Gastrocnemius medialis (tissue), 4 donors: ENCODE results near the gene MAD2L2. TPM values are rescaled to one million over a fixed set of nuclear protein-coding genes. Genes with fewer than 3 reads are reported as not detected.
A peak's percentile ranks its signal among the peaks of the same experiment; 100 is the strongest.

Source experiments
- ATAC-seq, 2 donors: fragments of 150-250 bp; one replicate each; pipeline ENCODE4 v1.9.1; 2016
- DNase-seq, 2 donors: peaks; one replicate each; pipeline ENCODE4 v3.0.0-alpha.2; 2019
- H3K27ac ChIP-seq, 4 donors: fragments of 200-600 bp; sonication (generic); 1 replicate in 1 of 4; 2 replicates in 3 of 4; pipeline ENCODE4 v1.5.1; 2016 to 2018; ENCODE audit warnings: mild to moderate bottlenecking in 2 of 4, moderate library complexity in 1 of 4
- H3K27me3 ChIP-seq, 3 donors: fragments of 200-600 bp; sonication (generic) in 2 of 3; 1 replicate in 1 of 3; 2 replicates in 2 of 3; pipeline versions ENCODE4 v1.5.1 to v1.6.0; 2016 to 2019; ENCODE audit warnings: mild to moderate bottlenecking in 1 of 3, moderate library complexity in 1 of 3
- H3K36me3 ChIP-seq, 2 donors: fragments of 200-600 bp; sonication (generic) in 1 of 2; one replicate each; pipeline ENCODE4 v1.5.1; 2017 to 2018
- H3K4me1 ChIP-seq, 2 donors: fragments of 200-600 bp; sonication (generic) in 1 of 2; one replicate each; pipeline ENCODE4 v1.5.1; 2016 to 2017; ENCODE audit warnings: mild to moderate bottlenecking in 2 of 2
- H3K4me3 ChIP-seq, 4 donors: fragments of 200-600 bp; sonication (generic) in 3 of 4; 1 replicate in 1 of 4; 2 replicates in 3 of 4; pipeline ENCODE4 v1.5.1; 2016 to 2019; ENCODE audit warnings: mild to moderate bottlenecking in 2 of 4
- H3K9me3 ChIP-seq, 3 donors: fragments of 200-600 bp; sonication (generic) in 2 of 3; 1 replicate in 1 of 3; 2 replicates in 2 of 3; pipeline ENCODE4 v1.5.1; 2016 to 2019
- POLR2A ChIP-seq, 2 donors: fragments of 450-650 bp; IDR thresholded peaks; one replicate each; pipeline ENCODE4 v1.6.1; 2017; ENCODE audit warnings: antibody characterized with exemption in 2 of 2, mild to moderate bottlenecking in 2 of 2, moderate library complexity in 2 of 2
- in situ Hi-C, 4 donors: fragments of 200-750 bp; cut with MboI; loops; one replicate each; pipeline versions ENCODE4 v1.15.0 to v1.8.0; 2017; ENCODE audit warnings: low sequenced_read_pairs in 4 of 4
- intact Hi-C: fragments of 100-400 bp; cut with DNase I; formaldehyde crosslinking; loops from one replicate; pipeline ENCODE4 v1.15.1; 2023; ENCODE audit warnings: low total_unique reads
- total RNA-seq, 4 donors: library from RNA; depleted of rRNA; stranded (reverse); fragments of >200 nt; gene quantifications; one replicate each; pipeline versions ENCODE4 v1.1.0 to v1.2.3, GENCODE V29; 2016
- TF ChIP-seq, protein P1 (sequence below), 5 experiments: fragments of 450-650 bp in 3 of 5; fragments of 200-600 bp in 2 of 5; sonication (generic) in 2 of 5; IDR thresholded peaks in 4 of 5; conservative IDR thresholded peaks in 1 of 5; 1 replicate in 4 of 5; 2 replicates in 1 of 5; pipeline ENCODE4 v1.5.1; 2016 to 2019; ENCODE audit warnings: antibody characterized with exemption in 5 of 5, mild to moderate bottlenecking in 3 of 5, moderate library complexity in 3 of 5

Gene MAD2L2
- total RNA-seq, 4 donors from 2014 or later = 41.2 to 57.4 (median 46.9) TPM

GRCh38 chr1:11690397-11691301 is 9.7 kb upstream of the MAD2L2 start:
- Histone ChIP-seq H3K36me3 (no peaks in the 10 kb centered on the region), H3K4me1 (peaks cover 0 to 7% of the 10 kb centered on the region in 2 donors), H3K4me3 (peak overlapping the region in 3 of 4 donors; percentile 13 to 31 (median 17)), H3K9me3 (no peaks in the 10 kb centered on the region), H3K27ac (no peak overlapping the region), H3K27me3 (peaks cover 46 to 64% (median 51%) of the 10 kb centered on the region in 3 donors)
- intact Hi-C loops = no loop called here
- TF ChIP-seq POLR2A (IDR thresholded peaks at IDR 0.05) = no peak
- TF ChIP-seq, protein P1, sequence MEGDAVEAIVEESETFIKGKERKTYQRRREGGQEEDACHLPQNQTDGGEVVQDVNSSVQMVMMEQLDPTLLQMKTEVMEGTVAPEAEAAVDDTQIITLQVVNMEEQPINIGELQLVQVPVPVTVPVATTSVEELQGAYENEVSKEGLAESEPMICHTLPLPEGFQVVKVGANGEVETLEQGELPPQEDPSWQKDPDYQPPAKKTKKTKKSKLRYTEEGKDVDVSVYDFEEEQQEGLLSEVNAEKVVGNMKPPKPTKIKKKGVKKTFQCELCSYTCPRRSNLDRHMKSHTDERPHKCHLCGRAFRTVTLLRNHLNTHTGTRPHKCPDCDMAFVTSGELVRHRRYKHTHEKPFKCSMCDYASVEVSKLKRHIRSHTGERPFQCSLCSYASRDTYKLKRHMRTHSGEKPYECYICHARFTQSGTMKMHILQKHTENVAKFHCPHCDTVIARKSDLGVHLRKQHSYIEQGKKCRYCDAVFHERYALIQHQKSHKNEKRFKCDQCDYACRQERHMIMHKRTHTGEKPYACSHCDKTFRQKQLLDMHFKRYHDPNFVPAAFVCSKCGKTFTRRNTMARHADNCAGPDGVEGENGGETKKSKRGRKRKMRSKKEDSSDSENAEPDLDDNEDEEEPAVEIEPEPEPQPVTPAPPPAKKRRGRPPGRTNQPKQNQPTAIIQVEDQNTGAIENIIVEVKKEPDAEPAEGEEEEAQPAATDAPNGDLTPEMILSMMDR (IDR thresholded peaks at IDR 0.05 in 4 of 5, conservative IDR thresholded peaks at IDR 0.05 in 1 of 5) = no peak
- ATAC-seq (no peak), DNase-seq (no peak)
- in situ Hi-C loops = no loop called here

DNA sequence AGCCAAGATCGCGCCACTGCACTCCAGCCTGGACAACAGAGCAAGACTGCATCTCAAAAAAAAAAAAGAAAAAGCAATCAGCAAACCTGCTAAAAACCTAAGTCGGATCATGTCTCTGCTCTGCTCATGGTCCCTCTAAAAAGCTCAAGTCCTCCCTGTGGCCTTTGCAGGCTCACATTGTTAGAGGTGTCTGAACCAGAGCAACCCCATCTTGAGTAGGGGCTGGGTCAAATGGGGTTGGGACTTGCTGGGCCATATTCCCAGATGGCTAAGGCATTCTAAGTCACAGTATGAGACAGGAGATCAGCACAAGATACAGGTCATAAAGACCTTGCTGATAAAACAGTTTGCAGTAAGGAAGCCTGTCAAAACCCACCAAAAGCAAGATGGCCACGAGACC is 7.6 kb upstream of the MAD2L2 start:
- no peak overlapping the region for H3K4me3 ChIP-seq
- peaks cover 38 to 47% (median 39%) of the 10 kb centered on the region in 3 donors for H3K27me3 ChIP-seq
- H3K36me3 ChIP-seq = no peaks in the 10 kb centered on the region
- ATAC-seq = no peak
- intact Hi-C loops = no loop called here
- in situ Hi-C loops = no loop called here
- no peak for DNase-seq
- no peaks in the 10 kb centered on the region for H3K9me3 ChIP-seq
- H3K27ac ChIP-seq = no peak overlapping the region
- TF ChIP-seq, protein P1 (IDR thresholded peaks at IDR 0.05 in 4 of 5, conservative IDR thresholded peaks at IDR 0.05 in 1 of 5) = no peak
- no peak for TF ChIP-seq POLR2A (IDR thresholded peaks at IDR 0.05)
- peaks cover 0 to 7% of the 10 kb centered on the region in 2 donors for H3K4me1 ChIP-seq

- Histone ChIP-seq H3K36me3 (no peaks in the 10 kb centered on the region), H3K4me3 (no peak overlapping the region), H3K4me1 (peaks cover 3 to 10% of the 10 kb centered on the region in 2 donors), H3K27me3 (peaks cover 8 to 20% (median 14%) of the 10 kb centered on the region in 3 donors), H3K27ac (no peak overlapping the region), H3K9me3 (no peaks in the 10 kb centered on the region)
- ATAC-seq (no peak), DNase-seq (no peak)
- intact Hi-C loops = no loop called here
- no peak for TF ChIP-seq POLR2A (IDR thresholded peaks at IDR 0.05)
- TF ChIP-seq, protein P1 (IDR thresholded peaks at IDR 0.05 in 4 of 5, conservative IDR thresholded peaks at IDR 0.05 in 1 of 5) = no peak
- in situ Hi-C loops = no loop called here
Observed at GRCh38 chr1:11685210-11685752, 4.3 kb upstream of the MAD2L2 start.

- Histone ChIP-seq H3K4me3 (no peak overlapping the region), H3K9me3 (no peaks in the 10 kb centered on the region), H3K27me3 (peaks cover 2 to 11% (median 5%) of the 10 kb centered on the region in 3 donors), H3K36me3 (no peaks in the 10 kb centered on the region), H3K27ac (no peak overlapping the region), H3K4me1 (peaks cover 3 to 10% of the 10 kb centered on the region in 2 donors)
- DNase-seq (no peak), ATAC-seq (no peak)
- intact Hi-C loops (loop anchor here (5.0 kb wide), 2 partner anchors 48 to 412 kb away; partner anchors contain the start of gene UBIAD1), in situ Hi-C loops (no loop called here)
- no peak for TF ChIP-seq POLR2A (IDR thresholded peaks at IDR 0.05)
- TF ChIP-seq, protein P1 (IDR thresholded peaks at IDR 0.05 in 4 of 5, conservative IDR thresholded peaks at IDR 0.05 in 1 of 5) = no peak
Observed at GRCh38 chr1:11684070-11684469, 3.1 kb upstream of the MAD2L2 start.
